HCT116 (cell line): ENCODE results near the gene DOCK3. TPM values are rescaled to one million over a fixed set of nuclear protein-coding genes. Genes with fewer than 3 reads are reported as not detected.

Experiments
- ATAC-seq: fragments of 200-7000 bp; cut with Tn5 transposase; 2 replicates; pipeline ENCODE4 v1.9.1; 2020; ENCODE audit warnings: mild to moderate bottlenecking, moderate library complexity
- BruUV-seq: library from RNA; stranded (reverse); fragments of 400-500 nt; replicated peaks from 2 replicates; lab custom pipeline; 2021; lab: Mats Ljungman, UMichigan
- CTCF ChIA-PET: fragments of 300-600 bp; sonication (Branson Sonifier 250); formaldehyde crosslinking; loops from one replicate; lab custom pipeline; 2021; ENCODE audit warnings: antibody characterized with exemption; lab: Charles Lee
- POLR2A ChIA-PET: fragments of 300-600, 350-600 bp; sonication (Branson Sonifier 250); formaldehyde crosslinking; loops from one replicate; lab custom pipeline; 2021; ENCODE audit warnings: antibody characterized with exemption; lab: Charles Lee
- RAD21 ChIA-PET, 2 experiments: fragments of 300-600 bp; sonication (Branson Sonifier 250); formaldehyde crosslinking; loops; one replicate each; lab custom pipeline; 2023; ENCODE audit warnings: low total read pairs in 2 of 2; ENCODE audit not compliant: uncharacterized antibody in 2 of 2, unreplicated experiment in 2 of 2, low non-redundant PET in 1 of 2; lab: Charles Lee
- DNase-seq: peaks from one replicate; pipeline ENCODE4 v3.0.0-alpha.2; 2010; ENCODE audit warnings: low read depth, low spot score
- H2AFZ ChIP-seq: fragments of 200-600 bp; shearing (Covaris generic), sonication (generic); 2 replicates; pipeline ENCODE4 v1.6.1; 2017; ENCODE audit warnings: low read depth, mixed run types, mixed read lengths, antibody characterized with exemption, low read length; ENCODE audit not compliant: poor library complexity, severe bottlenecking
- H3K27ac ChIP-seq: 2 replicates; pipeline ENCODE4 v1.5.1; 2012; ENCODE audit warnings: low read depth, low read length
- H3K27me3 ChIP-seq: fragments of 200-600 bp; sonication (generic); 2 replicates; pipeline ENCODE4 v1.6.1; 2016; ENCODE audit warnings: mixed run types, low read length, mixed read lengths; ENCODE audit not compliant: insufficient read depth
- H3K36me3 ChIP-seq, 2 experiments: fragments of 200-500 bp in 1 of 2; fragments of 200-600 bp in 1 of 2; sonication (Bioruptor generic) in 1 of 2; sonication (generic) in 1 of 2; 2 replicates each; pipeline versions ENCODE4 v1.5.1 to v1.6.1; 2014 to 2016; ENCODE audit warnings: low read length in 2 of 2, inconsistent platforms in 1 of 2, mixed read lengths in 1 of 2, mixed run types in 1 of 2; ENCODE audit not compliant: insufficient read depth in 2 of 2, control insufficient read depth in 1 of 2
- H3K4me1 ChIP-seq, 2 experiments: fragments of 200-600 bp in 1 of 2; sonication (generic) in 1 of 2; 2 replicates each; pipeline versions ENCODE4 v1.5.1 to v1.6.1; 2012 to 2017; ENCODE audit warnings: low read length in 2 of 2, inconsistent platforms in 1 of 2, mild to moderate bottlenecking in 1 of 2, mixed read lengths in 1 of 2, mixed run types in 1 of 2, moderate library complexity in 1 of 2; ENCODE audit not compliant: insufficient read depth in 2 of 2, control insufficient read depth in 1 of 2
- H3K4me2 ChIP-seq: fragments of 200-600 bp; sonication (generic); 2 replicates; pipeline ENCODE4 v1.6.1; 2017; ENCODE audit warnings: mixed run types, low read length, mixed read lengths
- H3K4me3 ChIP-seq, 2 experiments: fragments of 200-600 bp in 1 of 2; sonication (generic) in 1 of 2; replicated peaks in 1 of 2; 2 replicates each; pipeline ENCODE4 v1.5.1; 2011 to 2016; ENCODE audit warnings: low read length in 2 of 2, control low read depth in 1 of 2, low read depth in 1 of 2, mild to moderate bottlenecking in 1 of 2, mixed read lengths in 1 of 2, mixed run types in 1 of 2
- H3K79me2 ChIP-seq: fragments of 200-600 bp; sonication (generic); 2 replicates; pipeline ENCODE4 v1.6.1; 2017; ENCODE audit warnings: mild to moderate bottlenecking, mixed run types, low read length, moderate library complexity, mixed read lengths; ENCODE audit not compliant: insufficient read depth
- H3K9ac ChIP-seq: fragments of 200-600 bp; sonication (generic); 2 replicates; pipeline ENCODE4 v1.6.1; 2016; ENCODE audit warnings: low read length, mixed read lengths
- H3K9me2 ChIP-seq: fragments of 200-600 bp; sonication (generic), shearing (Covaris generic); 2 replicates; pipeline ENCODE4 v1.6.1; 2017; ENCODE audit warnings: mixed run types, mild to moderate bottlenecking, moderate library complexity; ENCODE audit not compliant: insufficient read depth
- H3K9me3 ChIP-seq, 2 experiments: fragments of 200-500 bp in 1 of 2; fragments of 200-600 bp in 1 of 2; sonication (Bioruptor generic) in 1 of 2; sonication (generic) in 1 of 2; 2 replicates each; pipeline ENCODE4 v1.6.1; 2014 to 2017; ENCODE audit warnings: low read length in 2 of 2, mixed read lengths in 2 of 2, inconsistent platforms in 1 of 2, low read depth in 1 of 2, mild to moderate bottlenecking in 1 of 2, mixed run types in 1 of 2, moderate library complexity in 1 of 2; ENCODE audit not compliant: control insufficient read depth in 1 of 2, insufficient read depth in 1 of 2
- H4K20me1 ChIP-seq: fragments of 200-600 bp; sonication (generic), shearing (Covaris generic); 2 replicates; pipeline ENCODE4 v1.6.1; 2017; ENCODE audit warnings: mixed run types, mild to moderate bottlenecking, moderate library complexity; ENCODE audit not compliant: insufficient read depth
- ATF3 ChIP-seq: IDR thresholded peaks from 2 replicates; pipeline ENCODE4 v1.6.1; 2012
- CBX3 ChIP-seq: IDR thresholded peaks from 2 replicates; pipeline ENCODE4 v1.6.1; 2012; ENCODE audit warnings: low read depth
- CTCF ChIP-seq, 3 experiments: fragments of 200-600 bp in 1 of 3; sonication (generic) in 1 of 3; IDR thresholded peaks in 2 of 3; conservative IDR thresholded peaks in 1 of 3; 2 replicates each; pipeline ENCODE4 v1.5.1; 2012 to 2017; ENCODE audit warnings: low read depth in 2 of 3, low read length in 2 of 3, antibody characterized with exemption in 1 of 3, borderline replicate concordance in 1 of 3, control low read depth in 1 of 3, mild to moderate bottlenecking in 1 of 3, mixed read lengths in 1 of 3, mixed run types in 1 of 3, moderate library complexity in 1 of 3; ENCODE audit not compliant: insufficient read depth in 1 of 3
- EGR1 ChIP-seq: IDR thresholded peaks from 2 replicates; pipeline ENCODE4 v1.6.1; 2012; ENCODE audit warnings: low read depth
- EZH2 ChIP-seq: fragments of 200-600 bp; sonication (generic); IDR thresholded peaks from 2 replicates; pipeline ENCODE4 v1.6.1; 2017; ENCODE audit warnings: antibody characterized with exemption, mixed run types
- EZH2phosphoT487 ChIP-seq: fragments of 200-600 bp; IDR thresholded peaks from 2 replicates; pipeline ENCODE4 v1.6.1; 2018; ENCODE audit warnings: antibody characterized with exemption, borderline replicate concordance
- FOSL1 ChIP-seq: IDR thresholded peaks from 2 replicates; pipeline ENCODE4 v1.6.1; 2012; ENCODE audit warnings: low read depth
- JUND ChIP-seq: IDR thresholded peaks from 2 replicates; pipeline ENCODE4 v1.6.1; 2012
- SIN3A ChIP-seq: IDR thresholded peaks from 2 replicates; pipeline ENCODE4 v1.6.1; 2012; ENCODE audit warnings: low read depth
- SRF ChIP-seq: IDR thresholded peaks from 2 replicates; pipeline ENCODE4 v1.6.1; 2012; ENCODE audit warnings: low read depth
- TCF7L2 ChIP-seq: IDR thresholded peaks from 2 replicates; pipeline ENCODE4 v1.7.0; 2011; ENCODE audit warnings: borderline replicate concordance, inconsistent platforms; ENCODE audit not compliant: insufficient read depth, insufficient read length; ENCODE audit errors: extremely low read depth
- YY1 ChIP-seq: IDR thresholded peaks from 2 replicates; pipeline ENCODE4 v1.6.1; 2011; ENCODE audit warnings: low read length, low read depth, moderate library complexity, mild to moderate bottlenecking; ENCODE audit not compliant: insufficient replicate concordance; ENCODE audit errors: extremely low read depth
- ZBTB33 ChIP-seq: IDR thresholded peaks from 2 replicates; pipeline ENCODE4 v1.6.1; 2011; ENCODE audit warnings: mild to moderate bottlenecking, low read length, moderate library complexity; ENCODE audit not compliant: insufficient replicate concordance; ENCODE audit errors: extremely low read depth
- ZNF274 ChIP-seq: fragments of 200-500 bp; sonication (Bioruptor generic); IDR thresholded peaks from 2 replicates; pipeline ENCODE4 v1.6.1; 2014; ENCODE audit warnings: mild to moderate bottlenecking, low read depth, low read length, inconsistent platforms
- intact Hi-C: fragments of 100-400 bp; cut with micrococcal nuclease; formaldehyde crosslinking; loops from 2 replicates; pipeline ENCODE4 v1.10.0; 2022
- total RNA-seq: library from RNA; stranded (reverse); gene quantifications from one replicate; pipeline ENCODE4 v1.2.1, GENCODE V29; 2021; ENCODE audit not compliant: unreplicated experiment

DOCK3 gene
- total RNA-seq, 1 experiment from 2014 or later, result 4.2 TPM

- no TSS peak for BruUV-seq
- H3K36me3 ChIP-seq, result peaks cover 0 to 10% of the 10 kb centered on the region in 2 experiments; a peak in 1 of 4 replicates
- H4K20me1 ChIP-seq, result no peaks in the 10 kb centered on the region
- DNase-seq (no peak), ATAC-seq (no peak)
- H3K9ac ChIP-seq, result no peak overlapping the region
- H3K4me1 ChIP-seq, result peaks cover 65 to 89% of the 10 kb centered on the region in 2 experiments
- ChIA-PET POLR2A (interaction anchor here (2.1 kb wide), 1 partner anchor 27 kb away, joined by 7 read pairs; no protein-coding TSS in a partner anchor), CTCF (interaction anchor here (2.4 to 2.8 kb wide), 3 partner anchors 9 to 746 kb away, joined by 11 to 29 read pairs (median 18); partner anchors contain the start of gene MAPKAPK3)
- H2AFZ ChIP-seq, result no peak overlapping the region
- no peaks in the 10 kb centered on the region for H3K9me2 ChIP-seq
- no peak overlapping the region for H3K4me3 ChIP-seq
- no peaks in the 10 kb centered on the region for H3K9me3 ChIP-seq
- TF ChIP-seq CBX3, result no peak
- no peak for TF ChIP-seq ATF3
- TF ChIP-seq ZNF274, result no peak
- TF ChIP-seq EZH2, result no peak
- TF ChIP-seq CTCF (IDR thresholded peaks at IDR 0.05 in 2 of 3, conservative IDR thresholded peaks at IDR 0.05 in 1 of 3; ENCODE audit: borderline replicate concordance in 1 of 3, insufficient read depth in 1 of 3, low read depth in 2 of 3, low read length in 2 of 3), result no peak
- no peak for TF ChIP-seq SRF
- no peak for TF ChIP-seq EGR1
- no peak for TF ChIP-seq YY1
- TF ChIP-seq EZH2phosphoT487, result no peak
- TF ChIP-seq FOSL1, result no peak
- no peak for TF ChIP-seq SIN3A
- TF ChIP-seq TCF7L2, result no peak
- TF ChIP-seq ZBTB33, result no peak
- TF ChIP-seq JUND, result no peak
- TF ChIP-seq, all 23 proteins: peak for 0
- Histone ChIP-seq H3K27me3 (no peaks in the 10 kb centered on the region), H3K27ac (peak overlapping the region; percentile 87), H3K79me2 (peaks cover 92% of the 10 kb centered on the region), H3K4me2 (peak overlapping the region; percentile 75)
- RAD21 ChIA-PET, result interaction anchor here in 1 of 2 experiments (0.6 kb wide), 1 partner anchor 719 kb away, joined by 3 read pairs; no protein-coding TSS in a partner anchor
- intact Hi-C loops, result no loop called here
Measured at GRCh38 chr3:50626401-50626800, 48.3 kb upstream of the DOCK3 start.
